ENCODE measurements around the gene STYX.

GRCh38 chr14:52683985-52684520, 45.9 kb upstream of the STYX start:
- no peak for TF ChIP-seq CTCF (conservative IDR thresholded peaks at IDR 0.05)
- no peak for TF ChIP-seq EZH2 (IDR thresholded peaks at IDR 0.05; ENCODE audit: low read depth)
